ENCODE results near the gene FAM24B. TPM values are rescaled to one million over a fixed set of nuclear protein-coding genes. Genes with fewer than 3 reads are reported as not detected.

The FAM24B gene
- polyA plus RNA-seq, 10 donors, result 1.4 to 6.6 (median 2.5) TPM

GRCh38 chr10:122828716-122829255 lies 50.6 kb downstream of the FAM24B start:
- no peak for DNase-seq

DNA sequence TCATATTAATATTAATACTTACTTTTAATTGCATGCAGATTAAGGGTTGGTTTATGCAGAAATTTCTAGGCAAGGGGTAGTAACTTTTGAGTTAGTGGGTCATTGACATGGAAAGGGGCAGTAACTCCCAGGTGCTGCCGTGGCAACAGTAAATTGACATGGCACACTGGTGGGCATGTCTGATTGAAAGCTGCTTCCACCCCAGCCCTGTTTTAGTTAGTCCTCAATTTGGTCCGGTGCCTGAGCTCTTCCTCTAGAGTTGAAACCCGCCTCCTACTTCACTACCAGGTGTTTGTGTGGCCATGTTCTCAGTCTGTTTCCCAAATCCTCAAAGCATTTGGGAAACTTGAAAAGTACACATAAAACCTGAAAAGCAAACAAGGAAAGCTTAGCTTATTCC lies 52.1 kb downstream of the FAM24B start:
- DNase-seq, result no peak

- no peak for DNase-seq
Observed at GRCh38 chr10:122822973-122823690, 56.2 kb downstream of the FAM24B start.

GRCh38 chr10:122821808-122822207 lies 57.6 kb downstream of the FAM24B start:
- no peak for DNase-seq

GRCh38 chr10:122815458-122815857 lies 63.9 kb downstream of the FAM24B start:
- no peak for DNase-seq

- no peak for DNase-seq
Observed at GRCh38 chr10:122814493-122814892, 64.9 kb downstream of the FAM24B start.

DNA sequence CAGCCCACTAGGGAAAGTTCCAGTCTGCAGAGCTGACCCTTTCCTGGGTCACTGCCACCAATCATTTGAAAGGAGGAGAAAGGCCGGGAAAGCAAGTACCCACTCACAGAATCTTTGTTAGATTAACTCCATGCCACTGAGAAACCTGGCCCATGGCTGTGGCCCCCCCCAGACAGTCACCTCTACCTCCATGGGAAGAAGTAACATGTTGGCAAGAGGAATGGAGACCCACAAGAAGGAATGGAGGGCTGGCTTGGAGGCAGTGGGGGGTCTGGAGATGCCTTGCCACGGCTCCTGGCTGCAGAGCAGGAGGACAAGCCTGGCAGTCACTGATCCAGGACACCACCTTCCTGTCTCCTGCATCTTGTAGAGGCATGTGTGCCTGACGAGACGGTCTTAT lies 66.6 kb downstream of the FAM24B start:
- DNase-seq, result no peak

DNA sequence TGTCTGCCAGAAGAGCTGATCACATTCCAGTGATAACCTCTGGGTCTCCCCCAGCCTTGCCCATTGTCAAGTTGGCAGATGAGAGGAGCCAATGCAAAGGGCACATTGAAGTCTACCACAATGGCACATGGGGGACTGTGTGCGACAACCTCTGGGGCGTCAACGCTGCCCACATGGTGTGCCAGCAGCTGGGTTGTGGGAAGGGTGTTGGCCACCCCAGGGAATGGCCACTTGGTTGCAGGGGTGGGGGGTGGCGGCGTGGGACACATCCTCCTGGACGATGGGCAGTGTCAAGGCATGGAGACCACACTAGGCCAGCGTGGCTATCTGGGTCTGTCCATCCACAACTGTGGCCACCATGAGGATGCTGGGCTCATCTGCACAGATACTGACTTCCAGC lies 77.1 kb downstream of the FAM24B start:
- no peak for DNase-seq

Other genes with a start within 250 kb of the FAM24B start
- not detected for gene C10orf120, start 179.7 kb downstream of the FAM24B start, polyA plus RNA-seq (ENCODE audit: insufficient read length in 10 of 10)
- gene CUZD1, start 33.7 kb downstream of the FAM24B start, polyA plus RNA-seq (ENCODE audit: insufficient read length in 10 of 10), result 1 to 10 TPM in 8 of 10 donors, under 1 TPM in 2; 0.59 to 1.9 (median 1.3) TPM
- not detected for gene FAM24A, start 31.0 kb upstream of the FAM24B start, polyA plus RNA-seq (ENCODE audit: insufficient read length in 10 of 10)
- 10 to 100 TPM in 8 of 10 donors, 1 to 10 TPM in 2; 9.0 to 16.4 (median 13.3) TPM for gene C10orf88, start 74.6 kb upstream of the FAM24B start, polyA plus RNA-seq (ENCODE audit: insufficient read length in 10 of 10)
- gene PSTK, start 100.8 kb upstream of the FAM24B start, polyA plus RNA-seq (ENCODE audit: insufficient read length in 10 of 10), result 1 to 10 TPM; 3.4 to 7.2 (median 4.5) TPM
- 10 to 100 TPM; 11.4 to 20.5 (median 16.0) TPM for gene IKZF5, start 129.2 kb upstream of the FAM24B start, polyA plus RNA-seq (ENCODE audit: insufficient read length in 10 of 10)
- gene ACADSB, start 129.4 kb upstream of the FAM24B start, polyA plus RNA-seq (ENCODE audit: insufficient read length in 10 of 10), result 10 to 100 TPM in 6 of 10 donors, 1 to 10 TPM in 4; 8.2 to 15.7 (median 11.0) TPM

Measured in muscle of back (tissue), 11 donors.